OCI-LY7 (cell line): ENCODE data around the gene MACROH2A2. TPM values are rescaled to one million over a fixed set of nuclear protein-coding genes. Genes with fewer than 3 reads are reported as not detected.

Source experiments
- BruUV-seq: library from RNA; stranded (reverse); fragments of 400-500 nt; replicated peaks from 2 replicates; lab custom pipeline; 2021; lab: Mats Ljungman, UMichigan
- CTCF ChIA-PET: fragments of 300-600 bp; sonication (Branson Sonifier 250); formaldehyde crosslinking; loops from one replicate; lab custom pipeline; 2022; ENCODE audit warnings: antibody characterized with exemption; ENCODE audit not compliant: unreplicated experiment; lab: Charles Lee
- POLR2A ChIA-PET: fragments of 300-600 bp; sonication (Branson Sonifier 250); formaldehyde crosslinking; loops from one replicate; lab custom pipeline; 2022; ENCODE audit warnings: antibody characterized with exemption; lab: Charles Lee
- DNase-seq: peaks from one replicate; pipeline ENCODE4 v3.0.0-alpha.2; 2015; ENCODE audit warnings: low spot score
- H2AFZ ChIP-seq: fragments of 200-600 bp; sonication (generic), shearing (Covaris generic); 2 replicates; pipeline ENCODE4 v1.6.1; 2014; ENCODE audit warnings: mild to moderate bottlenecking, antibody characterized with exemption, low read length, moderate library complexity
- H3K27ac ChIP-seq: fragments of 200-600 bp; sonication (generic); 2 replicates; pipeline ENCODE4 v1.5.1; 2014; ENCODE audit warnings: mixed run types, low read depth, mild to moderate bottlenecking, moderate library complexity, low read length, inconsistent platforms; ENCODE audit not compliant: poor library complexity, severe bottlenecking
- H3K36me3 ChIP-seq: fragments of 200-600 bp; sonication (generic); 2 replicates; pipeline ENCODE4 v1.6.1; 2014; ENCODE audit warnings: mild to moderate bottlenecking, antibody characterized with exemption, low read length, moderate library complexity, mixed read lengths; ENCODE audit not compliant: insufficient read depth
- H3K4me1 ChIP-seq: fragments of 200-600 bp; sonication (generic); 2 replicates; pipeline ENCODE4 v1.5.1; 2014; ENCODE audit warnings: mild to moderate bottlenecking, low read length; ENCODE audit not compliant: insufficient read depth, poor library complexity, severe bottlenecking
- H3K4me2 ChIP-seq: fragments of 200-600 bp; sonication (generic); 2 replicates; pipeline ENCODE4 v1.6.1; 2014; ENCODE audit warnings: mild to moderate bottlenecking, low read length
- H3K4me3 ChIP-seq: fragments of 200-600 bp; sonication (generic); 2 replicates; pipeline ENCODE4 v1.5.1; 2014; ENCODE audit warnings: mild to moderate bottlenecking, low read depth, low read length; ENCODE audit not compliant: poor library complexity, severe bottlenecking
- H3K79me2 ChIP-seq: fragments of 200-600 bp; sonication (generic); 2 replicates; pipeline ENCODE4 v1.6.1; 2016; ENCODE audit warnings: low read depth, mild to moderate bottlenecking, low read length, moderate library complexity, mixed read lengths; ENCODE audit not compliant: insufficient read depth
- H3K9me2 ChIP-seq: fragments of 200-600 bp; sonication (generic); 2 replicates; pipeline ENCODE4 v1.6.1; 2016; ENCODE audit warnings: mild to moderate bottlenecking, low read length, mixed read lengths; ENCODE audit not compliant: insufficient read depth
- H3K9me3 ChIP-seq: fragments of 200-600 bp; sonication (generic); 2 replicates; pipeline ENCODE4 v1.6.1; 2014; ENCODE audit warnings: mild to moderate bottlenecking, mixed run types, low read length, mixed read lengths
- H4K20me1 ChIP-seq: fragments of 200-600 bp; sonication (generic); 2 replicates; pipeline ENCODE4 v1.6.1; 2014; ENCODE audit warnings: mild to moderate bottlenecking, antibody characterized with exemption, low read length, moderate library complexity, mixed read lengths; ENCODE audit not compliant: insufficient read depth
- CTCF ChIP-seq: fragments of 200-600 bp; sonication (generic); conservative IDR thresholded peaks from 2 replicates; pipeline ENCODE4 v1.5.1; 2014; ENCODE audit warnings: mild to moderate bottlenecking, antibody characterized with exemption, low read length, moderate library complexity, mixed read lengths
- EZH2phosphoT487 ChIP-seq: fragments of 200-600 bp; sonication (generic); IDR thresholded peaks from 2 replicates; pipeline ENCODE4 v1.6.1; 2018; ENCODE audit warnings: low read depth, borderline replicate concordance, mild to moderate bottlenecking, mixed run types, antibody characterized with exemption, low read length, moderate library complexity, mixed read lengths
- intact Hi-C: fragments of 100-400 bp; cut with micrococcal nuclease; formaldehyde crosslinking; loops from one replicate; pipeline ENCODE4 v1.10.0; 2022; ENCODE audit not compliant: unreplicated experiment
- total RNA-seq, 2 experiments: library from RNA; depleted of rRNA in 1 of 2; stranded (reverse); fragments of >200 nt in 1 of 2; shearing (Covaris generic) in 1 of 2; gene quantifications; 2 replicates each; pipeline ENCODE4 v1.2.3, GENCODE V29; 2014 to 2022

MACROH2A2 gene
- total RNA-seq, 2 experiments from 2014 or later, result not detected

- H3K9me3 ChIP-seq, result no peaks in the 10 kb centered on the region
- H3K36me3 ChIP-seq, result no peaks in the 10 kb centered on the region
- no peak overlapping the region for H3K4me2 ChIP-seq
- BruUV-seq, result no TSS peak
- H3K4me1 ChIP-seq, result no peaks in the 10 kb centered on the region
- intact Hi-C loops, result no loop called here
- no peak for DNase-seq
- no peak overlapping the region for H3K4me3 ChIP-seq
- H4K20me1 ChIP-seq, result no peaks in the 10 kb centered on the region
- POLR2A ChIA-PET, result no interaction called here
- no peaks in the 10 kb centered on the region for H3K9me2 ChIP-seq
- no peaks in the 10 kb centered on the region for H3K79me2 ChIP-seq
- TF ChIP-seq CTCF (no peak), EZH2phosphoT487 (no peak)
- H3K27ac ChIP-seq, result no peak overlapping the region
- CTCF ChIA-PET, result no interaction called here
- no peak overlapping the region for H2AFZ ChIP-seq
Measured at GRCh38 chr10:70063418-70064098, 10.9 kb downstream of the MACROH2A2 start.

GRCh38 chr10:70064486-70064885, 11.8 kb downstream of the MACROH2A2 start:
- DNase-seq, result no peak
- Histone ChIP-seq H3K36me3 (no peaks in the 10 kb centered on the region), H3K4me3 (no peak overlapping the region), H3K9me3 (no peaks in the 10 kb centered on the region), H3K79me2 (no peaks in the 10 kb centered on the region), H2AFZ (no peak overlapping the region), H4K20me1 (no peaks in the 10 kb centered on the region), H3K27ac (no peak overlapping the region), H3K4me1 (no peaks in the 10 kb centered on the region), H3K9me2 (no peaks in the 10 kb centered on the region), H3K4me2 (no peak overlapping the region)
- TF ChIP-seq CTCF (no peak), EZH2phosphoT487 (no peak)
- intact Hi-C loops, result no loop called here
- no TSS peak for BruUV-seq
- ChIA-PET CTCF (no interaction called here), POLR2A (no interaction called here)

- BruUV-seq, result no TSS peak
- POLR2A ChIA-PET, result no interaction called here
- TF ChIP-seq CTCF (no peak), EZH2phosphoT487 (no peak)
Measured at GRCh38 chr10:70066190-70066589, 13.5 kb downstream of the MACROH2A2 start.

More at GRCh38 chr10:70066190-70066589, 13.5 kb downstream of the MACROH2A2 start:
- no peaks in the 10 kb centered on the region for H3K9me2 ChIP-seq
- H3K79me2 ChIP-seq, result no peaks in the 10 kb centered on the region
- H4K20me1 ChIP-seq, result no peaks in the 10 kb centered on the region
- CTCF ChIA-PET, result no interaction called here
- H3K9me3 ChIP-seq, result no peaks in the 10 kb centered on the region
- DNase-seq, result no peak
- H3K36me3 ChIP-seq, result no peaks in the 10 kb centered on the region
- H2AFZ ChIP-seq, result no peak overlapping the region
- no peak overlapping the region for H3K27ac ChIP-seq
- H3K4me3 ChIP-seq, result no peak overlapping the region
- intact Hi-C loops, result no loop called here
- no peaks in the 10 kb centered on the region for H3K4me1 ChIP-seq
- H3K4me2 ChIP-seq, result no peak overlapping the region
